Spleen (tissue), 11 donors: ENCODE measurements around the gene OTUD1. TPM values are rescaled to one million over a fixed set of nuclear protein-coding genes. Genes with fewer than 3 reads are reported as not detected.

ENCODE experiments used
- DNase-seq: peaks from one replicate; pipeline ENCODE4 v3.0.0-alpha.2; 2020
- H3K27ac ChIP-seq, 8 donors: fragments of 200-600 bp; sonication (generic) in 7 of 8; 1 replicate in 4 of 8; 2 replicates in 4 of 8; pipeline versions ENCODE4 v1.5.0 to v1.8.0; 2016 to 2021; ENCODE audit warnings: inconsistent platforms in 4 of 8, mild to moderate bottlenecking in 4 of 8, moderate library complexity in 1 of 8
- H3K27me3 ChIP-seq, 7 donors: fragments of 200-600 bp; sonication (generic) in 6 of 7; replicated peaks in 1 of 7; 1 replicate in 4 of 7; 2 replicates in 3 of 7; pipeline versions ENCODE4 v1.5.0 to v1.8.0; 2016 to 2021; ENCODE audit warnings: inconsistent platforms in 3 of 7, mild to moderate bottlenecking in 1 of 7
- H3K36me3 ChIP-seq, 6 donors: fragments of 200-600 bp; sonication (generic) in 5 of 6; 1 replicate in 4 of 6; 2 replicates in 2 of 6; pipeline versions ENCODE4 v1.5.0 to v1.8.0; 2016 to 2021; ENCODE audit warnings: inconsistent platforms in 2 of 6
- H3K4me1 ChIP-seq, 6 donors: fragments of 200-600 bp; sonication (generic) in 5 of 6; 1 replicate in 3 of 6; 2 replicates in 3 of 6; pipeline versions ENCODE4 v1.5.0 to v1.8.0; 2016 to 2021; ENCODE audit warnings: inconsistent platforms in 3 of 6
- H3K4me3 ChIP-seq, 8 donors: fragments of 200-600 bp; sonication (generic) in 7 of 8; 1 replicate in 4 of 8; 2 replicates in 4 of 8; pipeline versions ENCODE4 v1.5.0 to v1.8.0; 2016 to 2021; ENCODE audit warnings: inconsistent platforms in 4 of 8, mild to moderate bottlenecking in 4 of 8, moderate library complexity in 2 of 8
- H3K9me3 ChIP-seq, 8 donors: fragments of 200-600 bp; sonication (generic) in 7 of 8; 1 replicate in 4 of 8; 2 replicates in 4 of 8; pipeline versions ENCODE4 v1.5.0 to v1.8.0; 2016 to 2021; ENCODE audit warnings: inconsistent platforms in 4 of 8
- POLR2A ChIP-seq, 3 donors: fragments of 450-650 bp; IDR thresholded peaks; one replicate each; pipeline ENCODE4 v1.5.1; 2017; ENCODE audit warnings: antibody characterized with exemption in 3 of 3, mild to moderate bottlenecking in 1 of 3
- POLR2AphosphoS5 ChIP-seq, 3 donors: sonication (generic); formaldehyde crosslinking; IDR thresholded peaks; one replicate each; pipeline ENCODE4 v1.5.1; 2017; ENCODE audit warnings: antibody characterized with exemption in 3 of 3
- WGBS, 5 donors: extraction: QIAGEN DNeasy Blood & Tissue Kit in 3 of 5; methylation state at CpG; one replicate each; pipeline versions ENCODE4 v1.1.5 to v1.1.7; 2013 to 2018; 5-methylcytosine and 5-hydroxymethylcytosine counted together
- intact Hi-C: fragments of 100-400 bp; cut with DNase I; formaldehyde crosslinking; loops from one replicate; pipeline ENCODE4 v1.15.0; 2023; ENCODE audit warnings: low total_unique reads
- polyA plus RNA-seq, 3 donors: library from polyadenylated mRNA; stranded (reverse); fragments of 200-250 nt; gene quantifications; one replicate each; pipeline ENCODE4 v1.2.1, GENCODE V29; 2013
- total RNA-seq, 7 donors: library from RNA; depleted of rRNA in 3 of 7; stranded (reverse); fragments of >200 nt in 3 of 7; fragmentation: NEBNext Ultra II Directional in 4 of 7; extraction: Animal tissue kit (Norgen Biotek cat#: 25700) in 4 of 7; gene quantifications; one replicate each; pipeline versions ENCODE4 v1.1.0 to v1.2.1, GENCODE V29; 2016 to 2021
- TF ChIP-seq, protein P1 (sequence below), 11 experiments: fragments of 200-600 bp in 7 of 11; fragments of 450-650 bp in 4 of 11; sonication (generic) in 4 of 11; IDR thresholded peaks in 8 of 11; conservative IDR thresholded peaks in 3 of 11; 1 replicate in 7 of 11; 2 replicates in 4 of 11; pipeline versions ENCODE4 v1.4.0 to v1.8.0; 2016 to 2021; ENCODE audit warnings: antibody characterized with exemption in 11 of 11, inconsistent platforms in 4 of 11, mild to moderate bottlenecking in 1 of 11
- donor health status: healthy with polysubstance abuse.
- donor health status: DM: no; HTN: no; CAD: no; lungs with moderate emphysema.
- donor health status: DM: no; HTN: no; CAD: no.
- donor health status: Bipolar disorder and iron deficiency.
- donor health status: healthy.
- donor health status: DM: no; HTN: no; CAD: no.
- donor health status: DM: yes; HTN: yes; CAD: no.

The OTUD1 gene
- total and polyA plus RNA-seq, 10 donors: 11.7 to 34.4 (median 27.2) TPM

DNA sequence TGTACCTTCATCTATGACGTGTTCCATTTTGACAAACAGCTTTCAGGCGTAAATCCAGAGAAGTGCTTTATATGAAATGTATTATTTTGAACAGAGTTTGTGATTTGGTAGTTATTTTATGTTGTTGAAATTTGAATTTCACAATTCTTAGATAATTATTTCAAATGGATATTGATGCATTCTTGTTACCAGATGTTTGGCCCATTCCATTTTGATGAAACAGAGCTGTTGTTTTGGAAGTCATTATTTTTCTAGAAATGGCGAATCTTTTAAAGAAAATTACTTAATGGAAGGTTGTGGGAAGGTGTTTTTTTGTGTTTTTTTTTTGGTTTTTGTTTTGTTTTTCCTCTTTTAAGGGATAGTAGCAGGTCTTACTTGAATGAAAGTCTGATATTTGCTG is 2.4 kb downstream of the OTUD1 start:
- H3K27ac ChIP-seq: peak overlapping the region in 7 of 8 donors; percentile 23 to 99 (median 99)
- DNase-seq: no peak

DNA sequence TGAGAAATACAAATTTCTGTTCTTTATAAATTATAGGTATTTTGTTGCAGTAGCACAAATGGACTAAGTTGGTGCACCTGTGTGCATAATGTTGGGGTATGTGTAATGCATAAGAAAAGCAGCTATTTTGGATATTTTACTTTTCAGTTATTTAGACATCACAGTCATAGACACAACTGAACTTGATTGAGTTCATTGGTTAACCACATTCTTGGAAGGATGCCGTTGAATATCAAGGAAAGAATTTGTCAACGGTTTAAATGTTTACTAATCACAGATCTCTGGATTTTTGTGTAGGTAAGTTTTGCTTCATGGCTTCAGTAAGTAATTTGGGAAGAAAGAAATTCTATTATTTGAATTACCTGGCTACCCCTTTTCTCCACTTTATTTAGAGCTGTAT is 4.1 kb downstream of the OTUD1 start:
- H3K27me3 ChIP-seq: no peaks in the 10 kb centered on the region
- no peak for DNase-seq
- 36 to 73% (median 52%) methylated on average over 2 of the region's 2 CpGs for WGBS, 5 donors
- H3K4me1 ChIP-seq: peaks cover 23 to 85% (median 72%) of the 10 kb centered on the region in 6 donors
- intact Hi-C loops: no loop called here
- TF ChIP-seq, protein P1, sequence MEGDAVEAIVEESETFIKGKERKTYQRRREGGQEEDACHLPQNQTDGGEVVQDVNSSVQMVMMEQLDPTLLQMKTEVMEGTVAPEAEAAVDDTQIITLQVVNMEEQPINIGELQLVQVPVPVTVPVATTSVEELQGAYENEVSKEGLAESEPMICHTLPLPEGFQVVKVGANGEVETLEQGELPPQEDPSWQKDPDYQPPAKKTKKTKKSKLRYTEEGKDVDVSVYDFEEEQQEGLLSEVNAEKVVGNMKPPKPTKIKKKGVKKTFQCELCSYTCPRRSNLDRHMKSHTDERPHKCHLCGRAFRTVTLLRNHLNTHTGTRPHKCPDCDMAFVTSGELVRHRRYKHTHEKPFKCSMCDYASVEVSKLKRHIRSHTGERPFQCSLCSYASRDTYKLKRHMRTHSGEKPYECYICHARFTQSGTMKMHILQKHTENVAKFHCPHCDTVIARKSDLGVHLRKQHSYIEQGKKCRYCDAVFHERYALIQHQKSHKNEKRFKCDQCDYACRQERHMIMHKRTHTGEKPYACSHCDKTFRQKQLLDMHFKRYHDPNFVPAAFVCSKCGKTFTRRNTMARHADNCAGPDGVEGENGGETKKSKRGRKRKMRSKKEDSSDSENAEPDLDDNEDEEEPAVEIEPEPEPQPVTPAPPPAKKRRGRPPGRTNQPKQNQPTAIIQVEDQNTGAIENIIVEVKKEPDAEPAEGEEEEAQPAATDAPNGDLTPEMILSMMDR (IDR thresholded peaks at IDR 0.05 in 8 of 11, conservative IDR thresholded peaks at IDR 0.05 in 3 of 11): no peak
- no peak for TF ChIP-seq POLR2A (IDR thresholded peaks at IDR 0.05)
- TF ChIP-seq POLR2AphosphoS5 (IDR thresholded peaks at IDR 0.05): no peak
- no peaks in the 10 kb centered on the region for H3K9me3 ChIP-seq
- H3K4me3 ChIP-seq: peak overlapping the region in 5 of 8 donors; percentile 66 to 88 (median 79)
- H3K27ac ChIP-seq: peak overlapping the region in 5 of 8 donors; percentile 23 to 99 (median 99)
- peaks cover 0 to 23% (median 2%) of the 10 kb centered on the region in 6 donors for H3K36me3 ChIP-seq

More for the DNA sequence above, 2.4 kb downstream of the OTUD1 start:
- intact Hi-C loops: no loop called here
- WGBS, 5 donors: 69 to 77% (median 72%) methylated on average over 3 of the region's 3 CpGs
- TF ChIP-seq, protein P1 (IDR thresholded peaks at IDR 0.05 in 8 of 11, conservative IDR thresholded peaks at IDR 0.05 in 3 of 11): no peak
- TF ChIP-seq POLR2AphosphoS5 (IDR thresholded peaks at IDR 0.05) (no peak), POLR2A (IDR thresholded peaks at IDR 0.05) (no peak)
- Histone ChIP-seq H3K4me1 (peaks cover 23 to 85% (median 60%) of the 10 kb centered on the region in 6 donors), H3K36me3 (peaks cover 0 to 23% (median 2%) of the 10 kb centered on the region in 6 donors), H3K4me3 (peak overlapping the region; percentile 63 to 88 (median 70)), H3K27me3 (no peaks in the 10 kb centered on the region), H3K9me3 (no peaks in the 10 kb centered on the region)

DNA sequence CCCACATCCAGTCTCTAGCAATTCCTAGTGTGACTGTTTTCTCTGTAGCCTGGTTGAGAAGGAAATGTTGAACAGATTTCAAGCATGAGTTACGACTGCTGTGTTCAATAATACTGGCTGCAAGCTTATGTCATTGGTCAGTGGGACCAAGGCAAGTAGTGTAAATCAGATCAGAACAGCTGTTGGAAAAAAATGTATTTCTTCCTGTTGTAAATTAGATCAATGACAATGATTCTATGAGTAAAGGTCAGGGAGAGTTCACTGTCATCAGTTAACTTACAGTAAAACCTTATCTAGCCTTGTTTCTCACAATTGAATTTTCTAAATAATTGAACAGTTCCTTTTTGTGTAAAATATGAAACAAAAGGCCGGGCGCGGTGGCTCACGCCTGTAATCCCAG is 6.7 kb downstream of the OTUD1 start:
- Histone ChIP-seq H3K27me3 (no peaks in the 10 kb centered on the region), H3K27ac (peak overlapping the region in 7 of 8 donors; percentile 49 to 83 (median 74)), H3K36me3 (peaks cover 0 to 23% (median 2%) of the 10 kb centered on the region in 6 donors), H3K9me3 (no peaks in the 10 kb centered on the region), H3K4me1 (peaks cover 37 to 100% (median 88%) of the 10 kb centered on the region in 6 donors), H3K4me3 (no peak overlapping the region)
- TF ChIP-seq, protein P1 (IDR thresholded peaks at IDR 0.05 in 8 of 11, conservative IDR thresholded peaks at IDR 0.05 in 3 of 11): no peak
- TF ChIP-seq POLR2A (IDR thresholded peaks at IDR 0.05) (no peak), POLR2AphosphoS5 (IDR thresholded peaks at IDR 0.05) (peak in 1 of 3 donors; percentile 45)
- no peak for DNase-seq
- intact Hi-C loops: no loop called here
- WGBS, 5 donors: 75 to 90% (median 82%) methylated on average over 5 of the region's 5 CpGs

DNA sequence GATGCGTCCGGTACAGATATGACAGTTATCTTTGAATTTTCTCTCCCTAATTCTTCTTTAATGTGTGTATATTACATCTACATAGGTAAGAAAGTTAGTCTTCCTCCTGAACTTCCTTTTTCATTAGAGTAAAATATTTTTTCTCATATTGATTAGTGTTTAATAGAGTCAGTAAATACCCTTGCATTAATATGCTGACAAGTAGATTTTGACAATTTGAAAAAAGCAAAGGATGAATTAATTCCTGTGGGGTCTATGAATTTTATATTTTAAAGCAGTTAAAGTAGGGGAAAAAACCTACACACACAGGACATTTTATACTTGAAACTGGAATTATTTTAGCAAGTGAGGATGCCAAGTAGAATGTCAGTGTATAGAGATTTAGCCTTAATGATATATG is 9.4 kb downstream of the OTUD1 start:
- Histone ChIP-seq H3K4me1 (peaks cover 18 to 94% (median 72%) of the 10 kb centered on the region in 6 donors), H3K36me3 (peaks cover 0 to 19% (median 0%) of the 10 kb centered on the region in 6 donors), H3K4me3 (no peak overlapping the region), H3K27ac (peak overlapping the region; percentile 6 to 83 (median 73)), H3K9me3 (no peaks in the 10 kb centered on the region), H3K27me3 (no peaks in the 10 kb centered on the region)
- DNase-seq: no peak
- TF ChIP-seq, protein P1 (IDR thresholded peaks at IDR 0.05 in 8 of 11, conservative IDR thresholded peaks at IDR 0.05 in 3 of 11): no peak
- no peak for TF ChIP-seq POLR2AphosphoS5 (IDR thresholded peaks at IDR 0.05)
- TF ChIP-seq POLR2A (IDR thresholded peaks at IDR 0.05): no peak
- WGBS, 5 donors: 91 to 97% (median 95%) methylated on average over 2 of the region's 2 CpGs
- intact Hi-C loops: no loop called here
